Glutamatergic neuron (in vitro differentiated cells): ENCODE measurements around the gene PARM1. TPM values are rescaled to one million over a fixed set of nuclear protein-coding genes. Genes with fewer than 3 reads are reported as not detected.

Source experiments
- DNase-seq: peaks from one replicate; pipeline ENCODE4 v3.0.0; 2022
- H3K27ac Mint-ChIP-seq: one replicate; pipeline ENCODE4 v1.8.0; 2020; ENCODE audit warnings: mild to moderate bottlenecking, mixed read lengths, inconsistent platforms; ENCODE audit not compliant: unreplicated experiment
- H3K27me3 Mint-ChIP-seq: one replicate; pipeline ENCODE4 v1.8.0; 2020; ENCODE audit warnings: mild to moderate bottlenecking, moderate library complexity, mixed read lengths, inconsistent platforms; ENCODE audit not compliant: unreplicated experiment
- H3K36me3 Mint-ChIP-seq: one replicate; pipeline ENCODE4 v1.8.0; 2020; ENCODE audit warnings: mild to moderate bottlenecking, mixed read lengths, inconsistent platforms; ENCODE audit not compliant: unreplicated experiment
- H3K4me1 Mint-ChIP-seq: one replicate; pipeline ENCODE4 v1.8.0; 2020; ENCODE audit warnings: mild to moderate bottlenecking, low read depth, mixed read lengths, inconsistent platforms; ENCODE audit not compliant: unreplicated experiment
- H3K4me3 Mint-ChIP-seq: one replicate; pipeline ENCODE4 v1.8.0; 2020; ENCODE audit warnings: mild to moderate bottlenecking, mixed read lengths, inconsistent platforms; ENCODE audit not compliant: unreplicated experiment
- H3K9me3 Mint-ChIP-seq: one replicate; pipeline ENCODE4 v1.8.0; 2020; ENCODE audit warnings: mild to moderate bottlenecking, moderate library complexity, mixed read lengths, inconsistent platforms; ENCODE audit not compliant: unreplicated experiment
- CTCF ChIP-seq: fragments of 200-600 bp; sonication (generic); IDR thresholded peaks from one replicate; pipeline ENCODE4 v1.5.0; 2021; ENCODE audit not compliant: partially characterized antibody, unreplicated experiment
- total RNA-seq: library from RNA; stranded (reverse); fragmentation: NEBNext Ultra II Directional; extraction: Animal tissue kit (Norgen Biotek cat#: 25700); gene quantifications from one replicate; pipeline ENCODE4 v1.2.1, GENCODE V29; 2021; ENCODE audit not compliant: unreplicated experiment

PARM1 gene
- total RNA-seq, 1 donor from 2014 or later = 94.3 TPM

DNA sequence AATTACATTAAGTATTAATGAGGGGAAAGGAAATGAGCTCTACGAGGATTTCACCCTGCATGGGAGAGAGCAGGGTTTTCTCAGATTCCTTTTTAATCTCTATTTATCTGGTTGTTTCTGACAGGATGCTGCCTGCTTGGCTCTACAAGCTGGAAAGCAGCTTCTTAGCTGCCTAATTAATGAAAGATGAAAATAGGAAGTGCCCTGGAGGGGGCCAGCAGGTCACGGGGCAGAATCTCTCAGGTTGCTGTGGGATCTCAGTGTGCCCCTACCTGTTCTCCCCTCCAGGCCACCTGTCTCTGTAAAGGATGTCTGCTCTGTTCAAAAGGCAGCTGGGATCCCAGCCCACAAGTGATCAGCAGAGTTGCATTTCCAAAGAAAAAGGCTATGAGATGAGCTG lies 113.7 kb downstream of the PARM1 start:
- Mint-ChIP-seq H3K4me3 (no peak overlapping the region), H3K9me3 (peaks cover 6% of the 10 kb centered on the region), H3K36me3 (peaks cover 5% of the 10 kb centered on the region), H3K27me3 (no peaks in the 10 kb centered on the region), H3K4me1 (peaks cover 3% of the 10 kb centered on the region), H3K27ac (no peak overlapping the region)
- no peak for DNase-seq
- no peak for TF ChIP-seq CTCF

DNA sequence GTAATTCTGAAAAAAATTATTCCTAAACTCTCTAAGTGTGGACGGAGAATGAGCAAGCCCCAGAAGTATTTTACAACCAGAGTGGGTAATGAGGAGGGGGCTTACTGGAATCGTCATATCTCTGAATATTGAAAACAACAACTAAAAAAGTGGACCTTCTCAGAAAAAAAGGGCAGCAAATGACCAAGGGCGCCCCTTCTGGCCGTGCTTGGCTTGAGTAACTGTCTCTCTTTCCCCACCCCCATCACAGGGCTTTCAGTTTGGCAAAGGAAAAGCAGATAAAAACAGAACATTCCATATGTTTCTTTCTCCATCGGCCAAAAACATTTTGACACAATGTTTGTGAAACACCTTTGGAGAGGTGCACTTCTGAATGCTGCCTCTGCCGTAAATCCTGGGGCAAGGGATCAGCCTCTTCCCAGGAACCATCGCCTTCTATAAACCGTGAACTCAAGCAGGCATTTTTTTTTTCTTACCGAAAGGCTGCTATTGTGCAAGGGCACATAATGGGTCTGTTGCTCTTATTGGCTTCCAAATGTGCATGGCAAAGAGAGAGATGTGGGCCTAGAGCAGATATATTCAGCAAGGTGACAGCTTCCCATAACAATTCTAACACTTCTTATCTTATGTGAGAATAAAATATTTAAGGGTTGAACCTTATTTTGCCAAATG lies 115.4 kb downstream of the PARM1 start:
- peak; percentile 25 for DNase-seq
- Mint-ChIP-seq H3K4me3 (no peak overlapping the region), H3K4me1 (peaks cover 3% of the 10 kb centered on the region), H3K27ac (no peak overlapping the region), H3K27me3 (no peaks in the 10 kb centered on the region), H3K36me3 (peaks cover 5% of the 10 kb centered on the region), H3K9me3 (peaks cover 6% of the 10 kb centered on the region)
- TF ChIP-seq CTCF = peak; percentile 40

GRCh38 chr4:75051431-75051830 lies 118.5 kb downstream of the PARM1 start:
- no peak for DNase-seq
- no peak overlapping the region for H3K27ac Mint-ChIP-seq
- H3K9me3 Mint-ChIP-seq = peaks cover 3% of the 10 kb centered on the region
- no peak overlapping the region for H3K4me3 Mint-ChIP-seq
- H3K4me1 Mint-ChIP-seq = peaks cover 12% of the 10 kb centered on the region
- no peak for TF ChIP-seq CTCF
- H3K27me3 Mint-ChIP-seq = no peaks in the 10 kb centered on the region
- no peaks in the 10 kb centered on the region for H3K36me3 Mint-ChIP-seq

DNA sequence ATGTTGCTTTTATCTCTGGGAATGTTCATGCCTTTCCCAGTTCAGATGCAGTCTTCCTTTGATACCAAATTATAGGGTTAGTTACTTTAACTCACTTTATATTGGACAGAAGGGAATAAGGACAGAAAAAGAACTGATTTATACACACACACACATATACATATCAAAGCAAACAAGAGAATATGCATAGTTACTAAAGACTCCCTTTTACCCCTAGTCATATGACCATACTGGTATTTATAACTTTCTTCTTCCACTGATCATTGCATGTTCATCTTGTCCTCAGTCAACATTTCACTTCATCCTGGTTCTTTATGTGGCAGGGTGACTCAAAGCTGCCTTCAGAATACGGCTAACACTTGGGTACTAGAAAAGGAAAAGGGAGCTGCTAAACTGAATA lies 120.4 kb downstream of the PARM1 start:
- no peak for DNase-seq
- no peak overlapping the region for H3K27ac Mint-ChIP-seq
- H3K9me3 Mint-ChIP-seq = peaks cover 2% of the 10 kb centered on the region
- no peak overlapping the region for H3K4me3 Mint-ChIP-seq
- no peak for TF ChIP-seq CTCF
- H3K36me3 Mint-ChIP-seq = no peaks in the 10 kb centered on the region
- no peaks in the 10 kb centered on the region for H3K27me3 Mint-ChIP-seq
- H3K4me1 Mint-ChIP-seq = peaks cover 12% of the 10 kb centered on the region

DNA sequence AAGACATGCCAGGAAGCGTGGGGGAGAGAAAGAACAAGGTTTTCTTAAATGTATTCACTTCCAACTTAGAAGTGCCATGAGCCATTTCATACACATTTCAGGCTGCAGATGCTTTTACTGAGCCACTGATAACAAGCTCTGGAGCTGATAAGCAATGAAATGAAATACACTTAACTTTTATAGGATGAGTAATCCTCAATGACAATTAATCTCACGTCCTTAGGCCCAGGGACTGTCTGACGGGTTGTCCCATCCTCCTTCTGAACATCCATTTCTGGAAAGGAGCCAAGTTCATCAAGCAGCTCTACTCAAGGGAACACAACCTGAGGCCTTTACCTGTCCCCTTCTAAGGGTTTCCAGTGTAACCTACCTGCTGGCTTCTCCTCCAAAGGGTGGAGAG lies 121.2 kb downstream of the PARM1 start:
- Mint-ChIP-seq H3K4me3 (no peak overlapping the region), H3K36me3 (no peaks in the 10 kb centered on the region), H3K27me3 (no peaks in the 10 kb centered on the region), H3K27ac (no peak overlapping the region), H3K9me3 (peaks cover 2% of the 10 kb centered on the region), H3K4me1 (peaks cover 12% of the 10 kb centered on the region)
- TF ChIP-seq CTCF = no peak
- no peak for DNase-seq
